ENCODE measurements around the gene ANKRD9. TPM values are rescaled to one million over a fixed set of nuclear protein-coding genes. Genes with fewer than 3 reads are reported as not detected.

The ANKRD9 gene
- total RNA-seq, 1 donor, result 16.2 TPM

DNA sequence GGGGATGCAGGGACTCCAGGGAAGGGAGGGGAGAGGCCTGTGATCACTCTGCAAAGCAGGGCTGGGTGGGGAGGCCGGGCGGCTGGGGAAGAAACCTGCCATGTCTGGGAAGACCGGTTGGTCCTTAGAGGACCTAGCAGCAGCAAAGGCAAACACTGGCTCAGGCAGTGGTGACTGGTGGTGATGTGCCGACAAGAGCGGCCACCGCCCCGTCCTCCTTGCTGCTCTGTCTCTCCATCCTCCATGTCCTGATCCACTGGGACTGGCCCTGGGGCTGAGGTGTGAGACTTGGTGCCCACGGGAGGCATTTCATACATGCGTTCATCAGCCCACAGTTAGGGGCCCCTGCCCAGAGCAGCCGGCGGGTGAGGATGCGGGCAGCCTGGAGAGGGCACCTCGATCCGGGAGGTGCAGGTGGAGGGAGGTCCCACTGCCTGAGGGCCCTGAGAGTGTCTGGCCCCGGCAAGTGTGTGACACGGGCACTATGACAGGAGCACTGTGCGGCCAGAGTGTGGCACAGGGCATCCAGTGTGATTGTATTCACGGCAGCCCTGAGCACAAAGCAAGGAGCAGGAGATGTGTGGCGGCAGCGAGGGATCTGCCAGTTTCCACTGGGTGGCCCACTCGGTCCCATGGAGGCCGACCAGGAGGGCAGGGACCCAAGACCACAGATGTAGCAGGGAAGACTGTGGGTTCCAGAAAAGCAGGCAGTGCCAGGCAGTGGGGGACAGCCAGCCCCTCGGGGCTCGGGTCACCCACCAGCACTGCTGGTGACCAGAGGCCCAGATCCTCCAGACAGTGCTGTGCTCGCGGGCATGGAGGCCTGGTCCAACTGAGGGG, 13.9 kb downstream of the ANKRD9 start:
- TF ChIP-seq, protein P1, sequence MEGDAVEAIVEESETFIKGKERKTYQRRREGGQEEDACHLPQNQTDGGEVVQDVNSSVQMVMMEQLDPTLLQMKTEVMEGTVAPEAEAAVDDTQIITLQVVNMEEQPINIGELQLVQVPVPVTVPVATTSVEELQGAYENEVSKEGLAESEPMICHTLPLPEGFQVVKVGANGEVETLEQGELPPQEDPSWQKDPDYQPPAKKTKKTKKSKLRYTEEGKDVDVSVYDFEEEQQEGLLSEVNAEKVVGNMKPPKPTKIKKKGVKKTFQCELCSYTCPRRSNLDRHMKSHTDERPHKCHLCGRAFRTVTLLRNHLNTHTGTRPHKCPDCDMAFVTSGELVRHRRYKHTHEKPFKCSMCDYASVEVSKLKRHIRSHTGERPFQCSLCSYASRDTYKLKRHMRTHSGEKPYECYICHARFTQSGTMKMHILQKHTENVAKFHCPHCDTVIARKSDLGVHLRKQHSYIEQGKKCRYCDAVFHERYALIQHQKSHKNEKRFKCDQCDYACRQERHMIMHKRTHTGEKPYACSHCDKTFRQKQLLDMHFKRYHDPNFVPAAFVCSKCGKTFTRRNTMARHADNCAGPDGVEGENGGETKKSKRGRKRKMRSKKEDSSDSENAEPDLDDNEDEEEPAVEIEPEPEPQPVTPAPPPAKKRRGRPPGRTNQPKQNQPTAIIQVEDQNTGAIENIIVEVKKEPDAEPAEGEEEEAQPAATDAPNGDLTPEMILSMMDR (IDR thresholded peaks at IDR 0.05; ENCODE audit: insufficient read depth, low read length), result no peak
- no peak for DNase-seq (ENCODE audit: low read depth)
- no peak overlapping the region for H3K4me3 ChIP-seq (ENCODE audit: low read depth, low read length)

DNA sequence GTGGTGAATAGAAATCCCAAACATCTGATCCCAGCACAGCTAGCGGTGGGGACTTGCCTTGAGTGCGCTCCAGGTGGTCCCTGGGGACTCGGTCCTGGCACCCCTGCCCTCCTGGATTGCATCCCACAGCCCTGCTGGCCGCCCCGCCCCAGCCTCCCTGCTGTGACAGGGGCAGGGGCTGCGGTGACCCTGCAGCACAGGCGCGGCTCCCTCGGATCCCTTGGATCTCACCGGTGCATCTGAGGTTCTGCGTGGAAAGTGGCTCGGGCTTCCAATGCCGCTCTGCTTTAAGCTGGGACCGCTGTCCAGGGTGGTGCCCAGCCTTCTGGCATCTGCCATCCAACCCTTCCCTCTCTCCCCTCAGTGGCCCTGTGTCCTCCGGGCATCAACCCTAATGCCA, 16.0 kb downstream of the ANKRD9 start:
- H3K4me3 ChIP-seq (ENCODE audit: low read depth, low read length), result no peak overlapping the region
- no peak for DNase-seq (ENCODE audit: low read depth)
- TF ChIP-seq, protein P1 (IDR thresholded peaks at IDR 0.05; ENCODE audit: insufficient read depth, low read length), result no peak

- no peak for DNase-seq (ENCODE audit: low read depth)
- H3K4me3 ChIP-seq (ENCODE audit: low read depth, low read length), result no peak overlapping the region
- TF ChIP-seq, protein P1 (IDR thresholded peaks at IDR 0.05; ENCODE audit: insufficient read depth, low read length), result no peak
Observed at GRCh38 chr14:102493096-102493495, 16.5 kb downstream of the ANKRD9 start.

- H3K4me3 ChIP-seq (ENCODE audit: low read depth, low read length), result no peak overlapping the region
- TF ChIP-seq, protein P1 (IDR thresholded peaks at IDR 0.05; ENCODE audit: insufficient read depth, low read length), result no peak
- DNase-seq (ENCODE audit: low read depth), result no peak
Observed at GRCh38 chr14:102492531-102492910, 17.1 kb downstream of the ANKRD9 start.

GRCh38 chr14:102491786-102492530, 17.6 kb downstream of the ANKRD9 start:
- TF ChIP-seq, protein P1 (IDR thresholded peaks at IDR 0.05; ENCODE audit: insufficient read depth, low read length), result no peak
- no peak overlapping the region for H3K4me3 ChIP-seq (ENCODE audit: low read depth, low read length)

DNA sequence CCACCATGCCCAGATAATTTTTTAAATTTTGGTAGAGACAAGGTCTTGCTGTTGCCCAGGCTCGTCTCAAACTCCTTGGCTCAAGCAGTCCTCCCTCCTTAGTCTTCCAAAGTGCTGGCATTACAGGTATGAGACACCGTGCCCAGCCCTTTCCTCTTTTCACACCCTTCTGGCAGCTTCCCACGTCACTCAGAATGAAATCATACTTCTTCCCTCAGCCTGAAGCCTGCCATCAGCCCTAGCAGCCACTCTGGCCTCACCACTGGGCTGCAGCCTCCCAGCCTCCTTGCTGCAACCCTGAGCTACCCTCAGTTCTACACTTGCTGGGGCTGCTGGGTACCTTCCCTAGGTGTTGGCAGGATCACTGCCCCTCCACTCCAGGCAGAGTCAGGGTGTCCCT, 18.2 kb downstream of the ANKRD9 start:
- TF ChIP-seq, protein P1 (IDR thresholded peaks at IDR 0.05; ENCODE audit: insufficient read depth, low read length), result no peak
- no peak overlapping the region for H3K4me3 ChIP-seq (ENCODE audit: low read depth, low read length)
- no peak for DNase-seq (ENCODE audit: low read depth)

More at GRCh38 chr14:102491786-102492530, 17.6 kb downstream of the ANKRD9 start:
- no peak for DNase-seq (ENCODE audit: low read depth)

Measured in fibroblast of the aortic adventitia (primary cell).